Erythroblast (primary cell): Measurements from ENCODE around the gene CTBP2.

Experiments
- GATA1 ChIP-seq: IDR thresholded peaks from 2 replicates; pipeline ENCODE4 v1.6.1; 2011; ENCODE audit warnings: low read depth, mild to moderate bottlenecking, control low read depth, low read length, moderate library complexity
- POLR2A ChIP-seq: IDR thresholded peaks from 2 replicates; pipeline ENCODE4 v1.6.1; 2011; ENCODE audit warnings: mild to moderate bottlenecking, low read length

- TF ChIP-seq POLR2A (no peak), GATA1 (no peak)
These were observed 175.2 kb downstream of the CTBP2 start for GRCh38 chr10:124985162-124985561.
